ENCODE data around the gene PAGE2B.

GRCh38 chrX:55028611-55029010 is 46.2 kb upstream of the PAGE2B start:
- no peak for TF ChIP-seq CREB5 (CRISPR knock-in tag; IDR thresholded peaks at IDR 0.05; ENCODE audit: low read depth)
- no peak for TF ChIP-seq ZNF8 (CRISPR knock-in tag; IDR thresholded peaks at IDR 0.05)
- TF ChIP-seq PATZ1 (CRISPR knock-in tag; IDR thresholded peaks at IDR 0.05; ENCODE audit: borderline replicate concordance) = no peak
- no peak for TF ChIP-seq ZNF70 (CRISPR knock-in tag; IDR thresholded peaks at IDR 0.05)
- TF ChIP-seq BACH2 (CRISPR knock-in tag; IDR thresholded peaks at IDR 0.05; ENCODE audit: borderline replicate concordance) = no peak
- no peak for TF ChIP-seq GLIS3 (CRISPR knock-in tag; IDR thresholded peaks at IDR 0.05)
- no peak for TF ChIP-seq CSRNP3 (CRISPR knock-in tag; IDR thresholded peaks at IDR 0.05)

All from SK-N-SH treated with all-trans-retinoic acid at 6 μM for 48 hours (cell line).